IPS-20b (cell line): ENCODE measurements around the gene ANKRD13C.

Experiments used
- H3K27ac ChIP-seq: one replicate; pipeline ENCODE4 v1.5.1; 2013; ENCODE audit warnings: low read length
- H3K27me3 ChIP-seq: 2 replicates; pipeline ENCODE4 v1.6.1; 2013; ENCODE audit warnings: mild to moderate bottlenecking, low read length, inconsistent platforms; ENCODE audit not compliant: insufficient read depth
- H3K36me3 ChIP-seq: 2 replicates; pipeline ENCODE4 v1.6.1; 2013; ENCODE audit warnings: low read depth, mild to moderate bottlenecking, inconsistent platforms, low read length, moderate library complexity; ENCODE audit not compliant: insufficient read depth
- H3K4me1 ChIP-seq: 2 replicates; pipeline ENCODE4 v1.6.1; 2013; ENCODE audit warnings: mild to moderate bottlenecking, control low read depth, inconsistent platforms, low read length, moderate library complexity; ENCODE audit not compliant: insufficient read depth
- H3K4me3 ChIP-seq: 2 replicates; pipeline ENCODE4 v1.5.1; 2013; ENCODE audit warnings: mild to moderate bottlenecking, low read length, inconsistent platforms
- H3K9ac ChIP-seq: 2 replicates; pipeline ENCODE4 v1.6.1; 2013; ENCODE audit warnings: low read depth, mild to moderate bottlenecking, inconsistent platforms, low read length, moderate library complexity
- H3K9me3 ChIP-seq: 2 replicates; pipeline ENCODE4 v1.6.1; 2013; ENCODE audit warnings: mild to moderate bottlenecking, low read depth, low read length, inconsistent platforms; ENCODE audit not compliant: insufficient read depth

The ANKRD13C gene

GRCh38 chr1:70354332-70355110 is at the start of gene ANKRD13C:
Gene ANKRD13C, minus strand, starts transcription at chr1:70354722. Its CDS starts 314 bp downstream, at chr1:70354408.
- Histone ChIP-seq H3K9ac (peak within 1 kb of the TSS; percentile 99), H3K27ac (peak within 1 kb of the TSS; percentile 95), H3K36me3 (0 out of 2 replicates have a peak, but pooled peaks cover 6% of the 10 kb centered on the region), H3K4me1 (peaks cover 13% of the 10 kb centered on the region; the same call in 1 of the 2 replicates), H3K9me3 (no peaks in the 10 kb centered on the region), H3K4me3 (peak within 1 kb of the TSS; percentile 97), H3K27me3 (no peaks in the 10 kb centered on the region)

GRCh38 chr1:70403759-70404158 is 49.2 kb upstream of the ANKRD13C start:
- H3K36me3 ChIP-seq, result no peaks in the 10 kb centered on the region
- no peak overlapping the region for H3K27ac ChIP-seq
- H3K9me3 ChIP-seq, result no peaks in the 10 kb centered on the region
- H3K27me3 ChIP-seq, result no peaks in the 10 kb centered on the region
- H3K9ac ChIP-seq, result no peak overlapping the region
- H3K4me1 ChIP-seq, result no peaks in the 10 kb centered on the region; the same call in 1 of the 2 replicates
- H3K4me3 ChIP-seq, result no peak overlapping the region

GRCh38 chr1:70401974-70402373 is 47.5 kb upstream of the ANKRD13C start:
- Histone ChIP-seq H3K9me3 (no peaks in the 10 kb centered on the region), H3K27ac (no peak overlapping the region), H3K4me1 (no peaks in the 10 kb centered on the region; the same call in 1 of the 2 replicates), H3K27me3 (no peaks in the 10 kb centered on the region), H3K9ac (no peak overlapping the region), H3K36me3 (no peaks in the 10 kb centered on the region), H3K4me3 (no peak overlapping the region)

GRCh38 chr1:70400335-70400734 is 45.8 kb upstream of the ANKRD13C start:
- Histone ChIP-seq H3K36me3 (no peaks in the 10 kb centered on the region), H3K9me3 (no peaks in the 10 kb centered on the region), H3K4me3 (no peak overlapping the region)

GRCh38 chr1:70397013-70397412 is 42.5 kb upstream of the ANKRD13C start:
- no peak overlapping the region for H3K4me3 ChIP-seq
- no peaks in the 10 kb centered on the region for H3K27me3 ChIP-seq
- H3K36me3 ChIP-seq, result no peaks in the 10 kb centered on the region
- H3K4me1 ChIP-seq, result no peaks in the 10 kb centered on the region
- no peak overlapping the region for H3K27ac ChIP-seq
- no peaks in the 10 kb centered on the region for H3K9me3 ChIP-seq
- no peak overlapping the region for H3K9ac ChIP-seq

More at GRCh38 chr1:70400335-70400734, 45.8 kb upstream of the ANKRD13C start:
- H3K27me3 ChIP-seq, result no peaks in the 10 kb centered on the region
- no peak overlapping the region for H3K27ac ChIP-seq
- no peak overlapping the region for H3K9ac ChIP-seq
- no peaks in the 10 kb centered on the region; the same call in 1 of the 2 replicates for H3K4me1 ChIP-seq

GRCh38 chr1:70396607-70397006 is 42.1 kb upstream of the ANKRD13C start:
- no peak overlapping the region for H3K9ac ChIP-seq
- no peaks in the 10 kb centered on the region for H3K36me3 ChIP-seq
- no peaks in the 10 kb centered on the region for H3K27me3 ChIP-seq
- H3K4me1 ChIP-seq, result no peaks in the 10 kb centered on the region
- no peak overlapping the region for H3K27ac ChIP-seq
- H3K4me3 ChIP-seq, result no peak overlapping the region
- no peaks in the 10 kb centered on the region for H3K9me3 ChIP-seq

GRCh38 chr1:70392626-70393025 is 38.1 kb upstream of the ANKRD13C start:
- Histone ChIP-seq H3K4me3 (no peak overlapping the region), H3K9ac (no peak overlapping the region), H3K9me3 (no peaks in the 10 kb centered on the region), H3K27me3 (no peaks in the 10 kb centered on the region), H3K4me1 (no peaks in the 10 kb centered on the region), H3K36me3 (no peaks in the 10 kb centered on the region), H3K27ac (no peak overlapping the region)

- Histone ChIP-seq H3K27me3 (no peaks in the 10 kb centered on the region), H3K27ac (no peak overlapping the region), H3K4me1 (no peaks in the 10 kb centered on the region), H3K9me3 (no peaks in the 10 kb centered on the region), H3K4me3 (no peak overlapping the region), H3K36me3 (no peaks in the 10 kb centered on the region), H3K9ac (no peak overlapping the region)
Measured at GRCh38 chr1:70387507-70387906, 33.0 kb upstream of the ANKRD13C start.

- Histone ChIP-seq H3K27me3 (no peaks in the 10 kb centered on the region), H3K27ac (no peak overlapping the region), H3K36me3 (no peaks in the 10 kb centered on the region), H3K9ac (no peak overlapping the region), H3K9me3 (no peaks in the 10 kb centered on the region), H3K4me3 (no peak overlapping the region), H3K4me1 (no peaks in the 10 kb centered on the region)
Measured at GRCh38 chr1:70386121-70386520, 31.6 kb upstream of the ANKRD13C start.

- H3K27ac ChIP-seq, result no peak overlapping the region
- H3K4me1 ChIP-seq, result no peaks in the 10 kb centered on the region
- no peak overlapping the region for H3K4me3 ChIP-seq
- no peaks in the 10 kb centered on the region for H3K9me3 ChIP-seq
- H3K36me3 ChIP-seq, result no peaks in the 10 kb centered on the region
- H3K27me3 ChIP-seq, result no peaks in the 10 kb centered on the region
- H3K9ac ChIP-seq, result no peak overlapping the region
Measured at GRCh38 chr1:70385477-70385876, 31.0 kb upstream of the ANKRD13C start.

GRCh38 chr1:70384542-70384941 is 30.0 kb upstream of the ANKRD13C start:
- H3K4me1 ChIP-seq, result no peaks in the 10 kb centered on the region
- no peaks in the 10 kb centered on the region for H3K36me3 ChIP-seq
- no peaks in the 10 kb centered on the region for H3K9me3 ChIP-seq
- H3K27me3 ChIP-seq, result no peaks in the 10 kb centered on the region
- no peak overlapping the region for H3K9ac ChIP-seq
- H3K27ac ChIP-seq, result no peak overlapping the region
- no peak overlapping the region for H3K4me3 ChIP-seq

- no peaks in the 10 kb centered on the region for H3K27me3 ChIP-seq
- no peaks in the 10 kb centered on the region for H3K36me3 ChIP-seq
- H3K27ac ChIP-seq, result no peak overlapping the region
- H3K9me3 ChIP-seq, result no peaks in the 10 kb centered on the region
- no peak overlapping the region for H3K9ac ChIP-seq
- no peaks in the 10 kb centered on the region for H3K4me1 ChIP-seq
- no peak overlapping the region for H3K4me3 ChIP-seq
Measured at GRCh38 chr1:70383483-70383882, 29.0 kb upstream of the ANKRD13C start.
